HG02610 (cell line): ENCODE data around the gene GNAL.
"Not testable (repeated sequence)": the region's sequence is repeated elsewhere in the genome, so short reads cannot be mapped to it uniquely, and the experiment has no call there.

Experiments used
- ATAC-seq: cut with Tn5 transposase; IDR thresholded peaks from one replicate; pipeline ENCODE4 v1.9.1; 2021; ENCODE audit warnings: mild to moderate bottlenecking, moderate library complexity; ENCODE audit not compliant: unreplicated experiment

The GNAL gene

DNA sequence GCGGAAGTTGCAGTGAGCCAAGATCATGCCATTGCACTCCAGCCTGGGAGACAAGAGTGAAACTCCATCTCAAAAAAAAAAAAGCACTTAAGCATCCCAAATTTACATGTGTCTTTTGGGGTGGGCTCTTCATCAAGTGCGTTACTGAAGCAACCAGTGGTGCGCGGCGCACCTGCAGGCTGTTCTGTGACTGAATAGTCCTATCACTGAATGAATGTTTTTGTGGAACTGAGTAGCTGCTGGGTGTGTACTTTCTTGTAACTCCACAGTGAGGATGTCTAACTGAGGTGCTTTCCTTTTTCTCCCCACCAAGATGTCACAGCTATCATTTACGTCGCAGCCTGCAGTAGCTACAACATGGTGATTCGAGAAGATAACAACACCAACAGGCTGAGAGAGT lies 179.2 kb downstream of the GNAL start:
- ATAC-seq = no peak

DNA sequence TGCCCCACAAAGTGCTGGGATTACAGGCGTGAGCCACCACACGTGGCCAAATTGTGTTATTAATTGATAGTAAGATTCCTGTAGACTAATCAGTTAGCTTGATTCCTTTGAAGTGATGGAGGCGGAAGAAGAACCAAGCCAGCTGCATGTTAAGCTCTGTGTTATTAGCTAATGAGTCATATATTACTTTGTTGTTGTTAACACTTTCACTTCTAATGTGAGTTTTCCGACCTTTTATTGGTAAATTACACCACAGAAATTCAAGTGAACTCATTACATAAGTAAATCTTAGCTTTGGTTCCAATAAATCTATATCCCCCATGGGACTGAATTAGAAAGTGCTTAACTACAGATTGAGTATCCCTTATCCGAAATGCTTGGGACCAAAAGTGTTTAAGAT lies 182.4 kb downstream of the GNAL start:
- no peak for ATAC-seq

DNA sequence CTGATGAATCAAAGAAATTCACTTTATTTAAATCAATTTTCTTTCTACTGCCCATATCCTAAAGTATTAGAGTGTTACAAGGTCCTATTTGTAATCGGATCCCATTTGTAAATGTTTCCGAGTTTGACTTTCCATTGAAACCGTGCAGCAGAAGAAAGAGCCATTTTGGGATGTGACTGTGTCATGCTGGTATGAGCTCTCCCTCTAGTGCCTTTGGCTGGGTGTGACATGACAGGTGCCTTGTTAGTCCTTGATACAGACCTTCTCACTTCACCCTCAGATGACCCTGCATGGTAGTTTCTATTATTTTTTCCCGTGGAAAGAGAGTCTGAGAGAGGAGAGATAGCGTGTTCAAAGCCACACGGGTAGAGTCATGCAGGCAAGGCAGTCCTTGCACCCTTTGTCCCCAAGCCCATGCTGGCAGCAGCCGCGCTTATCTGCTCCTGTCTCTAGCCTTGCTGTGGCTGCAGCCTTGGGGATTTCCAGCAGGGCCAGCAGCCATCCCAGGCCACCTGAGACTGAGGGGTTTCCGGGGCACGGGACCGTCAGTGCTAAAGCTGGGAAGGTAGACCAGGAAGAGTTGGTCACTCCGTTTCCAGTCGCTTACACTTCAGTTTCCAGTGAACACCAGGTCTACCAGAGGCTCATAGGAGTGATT lies 183.5 kb downstream of the GNAL start:
- no peak for ATAC-seq

DNA sequence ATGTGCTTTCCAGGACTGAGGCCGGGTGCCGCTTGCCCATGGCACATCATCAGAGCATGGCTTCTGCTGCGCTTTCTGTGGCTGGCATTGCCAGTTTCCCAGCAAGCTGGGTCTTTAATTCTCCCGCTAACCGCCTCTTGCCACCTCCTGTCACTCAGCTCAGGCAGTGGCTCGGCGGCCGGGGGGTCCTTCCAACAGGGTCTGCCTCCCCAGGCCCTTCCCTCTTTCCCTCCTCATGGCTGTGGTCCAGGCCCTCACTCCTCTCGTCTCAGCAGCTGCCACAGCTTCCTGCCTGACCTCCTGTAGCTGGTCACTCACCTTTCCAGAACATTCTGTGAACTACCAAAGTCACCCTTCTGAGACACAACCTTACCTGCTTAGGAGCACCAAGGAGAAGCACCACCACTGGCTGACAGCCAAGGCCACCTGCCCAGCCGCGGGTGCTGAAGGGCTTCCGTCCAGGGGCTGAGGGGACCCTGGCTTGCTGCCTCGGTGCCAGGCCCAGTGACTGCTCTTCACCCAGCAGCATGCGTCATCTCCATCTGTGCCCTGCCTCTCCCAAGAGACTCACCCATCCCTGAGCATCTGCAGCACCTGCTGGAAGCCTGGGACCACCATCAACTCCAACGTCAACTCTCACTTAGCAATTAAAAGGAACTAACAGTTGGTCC lies 184.7 kb downstream of the GNAL start:
- no peak for ATAC-seq

DNA sequence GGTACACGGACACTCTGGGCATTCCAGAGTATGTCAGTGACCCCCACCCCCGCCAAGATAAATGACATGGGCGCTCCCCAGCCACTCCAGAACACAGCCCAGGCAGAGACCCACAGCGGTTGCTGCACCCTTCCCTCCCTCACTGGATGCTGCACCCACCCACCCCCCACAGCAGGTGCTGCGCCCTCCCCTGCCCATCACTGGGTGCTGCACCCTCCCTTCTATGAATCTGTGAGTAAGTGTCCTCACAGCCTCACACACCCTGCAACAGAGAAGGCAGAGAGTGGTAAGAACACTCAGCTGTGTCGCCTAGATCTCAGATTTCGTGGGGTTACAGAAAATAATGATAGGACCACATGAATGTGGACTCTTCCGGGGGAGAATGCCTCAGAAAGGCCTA lies 185.6 kb downstream of the GNAL start:
- ATAC-seq = no peak

DNA sequence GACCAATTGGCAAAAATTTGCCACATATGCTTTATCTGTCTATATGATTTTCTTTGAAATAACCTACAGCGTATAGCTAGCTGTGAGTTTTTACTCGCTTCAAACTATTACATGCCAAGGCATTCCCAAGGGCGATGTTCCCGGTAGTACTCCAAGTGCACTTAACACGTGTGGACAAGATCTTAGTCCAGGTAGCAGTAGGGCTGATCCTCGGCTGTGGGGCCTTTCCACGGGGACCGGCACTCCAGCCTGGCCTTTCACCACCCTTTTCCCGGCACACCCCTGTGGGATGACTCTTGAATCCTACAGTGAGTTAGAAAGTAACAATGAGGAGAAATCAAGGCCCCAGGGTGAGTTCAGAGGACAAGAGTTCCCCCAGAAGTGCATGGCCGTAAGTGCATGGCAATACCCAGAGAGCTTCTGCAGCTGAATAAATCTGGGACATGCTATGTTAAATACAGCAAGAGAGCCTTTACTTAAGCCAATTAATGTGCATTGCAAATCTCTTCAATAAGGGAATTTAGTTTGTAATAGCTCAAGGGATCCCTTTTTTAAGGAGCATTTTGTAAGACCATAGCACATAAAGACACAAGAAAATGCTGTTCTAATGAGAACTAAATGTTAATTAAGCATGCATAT lies 188.6 kb downstream of the GNAL start:
- no peak for ATAC-seq

DNA sequence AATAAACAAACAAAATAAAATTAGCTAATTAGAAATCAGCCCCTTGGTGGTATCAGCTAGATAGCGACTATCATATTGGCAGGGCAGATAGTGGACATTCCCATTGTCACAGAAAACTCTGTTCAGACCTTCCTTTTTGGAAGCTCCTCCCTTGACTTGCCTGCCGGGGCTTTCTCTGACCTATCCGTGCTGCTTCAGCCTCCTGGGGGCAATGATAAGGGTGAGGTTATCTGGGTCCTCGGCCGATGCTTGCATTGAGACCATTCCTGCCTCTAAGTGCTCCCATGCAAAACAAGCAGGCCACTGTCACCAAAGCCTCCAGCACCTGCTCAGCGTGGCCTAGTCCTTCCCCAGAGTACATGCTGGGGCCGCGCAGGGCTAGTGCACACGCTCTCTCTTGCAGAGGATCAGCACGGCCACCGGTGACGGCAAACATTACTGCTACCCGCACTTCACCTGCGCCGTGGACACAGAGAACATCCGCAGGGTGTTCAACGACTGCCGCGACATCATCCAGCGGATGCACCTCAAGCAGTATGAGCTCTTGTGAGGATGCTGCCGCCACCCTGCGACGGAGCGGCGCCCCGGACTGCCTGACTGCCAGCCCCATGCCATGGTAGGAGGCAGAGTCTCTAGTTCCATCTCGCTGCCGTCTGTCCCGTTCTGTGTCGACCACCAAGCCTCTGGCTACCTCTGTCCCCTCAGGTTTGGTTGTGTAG lies 191.7 kb downstream of the GNAL start:
- ATAC-seq = no peak

DNA sequence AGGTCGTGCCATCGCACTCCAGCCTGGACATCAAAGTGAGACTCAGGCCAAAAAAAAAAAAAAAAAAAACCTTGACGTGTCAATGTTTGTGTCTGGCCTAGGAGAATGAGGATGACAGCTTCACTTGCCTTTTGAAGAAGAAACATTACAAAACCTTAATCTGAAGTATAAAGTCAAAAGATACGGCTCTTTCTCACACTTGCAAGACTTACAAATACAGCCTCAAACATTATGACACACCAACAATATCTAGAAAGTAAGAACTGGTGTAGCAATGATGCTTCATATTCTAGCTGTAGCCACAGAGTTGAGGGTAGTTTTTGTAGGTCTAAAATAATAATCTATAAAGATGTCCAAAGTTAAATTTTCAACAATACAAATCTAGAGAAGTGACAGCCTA lies 193.6 kb downstream of the GNAL start:
- ATAC-seq = no peak

DNA sequence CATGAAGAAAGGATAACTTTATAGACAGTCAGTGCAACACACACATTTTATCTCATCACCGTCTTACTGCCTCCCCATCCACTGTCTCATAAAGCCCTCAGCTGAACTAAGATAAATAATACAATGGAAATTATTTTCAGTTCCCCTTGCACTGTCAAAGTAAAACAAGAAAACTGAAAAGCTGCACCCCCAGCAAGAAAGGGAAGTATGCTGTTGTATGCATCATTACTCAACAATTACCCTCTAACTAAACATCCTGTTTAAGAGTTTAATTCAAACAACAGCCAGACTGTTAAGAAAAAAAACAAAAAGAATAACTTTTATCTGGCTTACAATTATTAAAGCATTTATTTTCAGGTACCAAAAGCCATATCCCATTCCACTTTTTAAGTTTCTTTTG lies 194.1 kb downstream of the GNAL start:
- no peak for ATAC-seq

DNA sequence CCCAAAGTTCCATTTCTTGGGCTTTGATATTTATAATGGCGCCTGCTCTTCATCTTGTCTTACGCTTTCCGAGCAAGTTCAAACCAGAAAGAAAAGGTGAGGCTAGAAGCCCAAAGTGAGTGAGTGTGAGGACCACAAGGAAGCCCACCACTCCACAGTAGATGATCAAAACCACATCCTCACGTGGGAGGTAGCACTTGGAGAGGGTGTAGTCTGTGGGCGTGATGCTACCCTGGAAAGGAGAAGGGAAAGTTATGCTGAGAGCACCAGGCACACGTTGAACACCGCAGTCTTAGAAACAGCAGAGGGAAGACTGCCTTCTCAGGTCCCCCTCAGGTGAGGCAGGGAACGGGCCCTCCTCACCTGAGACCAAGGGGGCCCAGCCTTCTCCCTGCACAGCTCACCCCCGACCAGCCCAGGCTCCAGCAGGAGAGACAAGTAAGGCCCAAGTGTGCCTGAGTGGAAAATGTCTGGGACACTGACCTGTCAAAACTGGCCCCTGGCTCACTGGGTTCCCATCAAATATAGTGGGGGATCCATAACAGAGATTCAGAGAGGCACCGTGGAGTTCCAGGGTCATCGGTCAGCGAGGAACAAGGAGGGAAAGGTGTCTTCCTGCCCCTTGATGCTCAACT lies 195.4 kb downstream of the GNAL start:
- no peak for ATAC-seq

DNA sequence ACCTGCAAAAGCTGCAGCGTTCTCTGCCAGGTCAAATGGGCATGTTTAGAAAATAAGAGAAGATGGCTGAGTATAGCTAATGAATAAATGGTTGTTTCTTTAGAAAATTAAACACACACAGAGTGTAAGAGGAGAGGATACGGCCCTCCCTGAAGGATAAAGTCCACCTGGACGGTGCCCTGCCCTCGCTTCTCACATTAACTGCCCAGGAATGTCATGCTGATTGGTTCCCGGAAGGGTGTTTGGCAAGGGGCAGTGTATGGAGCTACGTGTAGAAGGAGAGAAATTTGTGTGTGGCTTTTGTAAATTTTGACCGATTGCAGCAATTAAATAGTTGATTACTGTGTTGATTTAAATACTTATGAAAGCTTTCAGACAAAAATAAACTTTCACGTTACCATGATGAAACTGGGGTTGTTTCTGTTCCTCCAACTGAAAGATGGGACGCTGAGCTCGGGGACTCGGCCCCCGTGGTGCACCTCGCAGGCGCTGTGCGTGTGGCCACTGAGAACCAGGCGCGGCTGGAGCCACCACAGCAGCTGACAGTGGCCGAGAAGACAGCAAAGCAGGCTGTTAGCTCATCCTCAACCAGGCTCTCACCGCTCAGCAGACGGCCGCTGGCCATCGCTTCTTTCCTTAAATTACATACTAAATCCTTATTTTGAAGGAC lies 196.3 kb downstream of the GNAL start:
- ATAC-seq = no peak

DNA sequence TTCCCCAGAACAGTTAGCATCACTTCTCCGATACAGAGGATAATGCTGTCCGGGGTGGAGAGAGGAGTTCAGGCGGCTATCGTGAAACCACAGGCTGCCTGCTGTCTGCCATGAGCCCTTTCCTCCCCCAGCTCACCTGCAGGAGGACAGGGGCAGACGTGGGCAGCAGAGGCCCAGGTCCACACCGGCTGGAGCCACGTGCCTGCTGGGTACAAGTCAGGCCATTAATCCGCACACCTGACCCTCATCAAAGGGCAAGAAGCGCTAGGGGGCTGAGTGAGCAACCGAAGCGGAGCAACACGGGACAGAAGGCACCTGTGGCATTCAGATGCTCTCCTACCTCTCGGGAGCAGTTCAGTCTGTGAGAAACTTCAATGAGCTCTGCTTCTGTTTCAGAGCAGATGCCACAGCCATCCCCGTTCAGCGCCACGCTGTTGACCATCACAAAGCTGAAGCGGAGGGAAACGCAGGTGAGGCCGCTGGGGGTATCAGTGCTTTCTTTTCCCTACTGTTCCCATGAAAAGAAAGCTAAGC lies 197.6 kb downstream of the GNAL start:
- ATAC-seq = no peak

DNA sequence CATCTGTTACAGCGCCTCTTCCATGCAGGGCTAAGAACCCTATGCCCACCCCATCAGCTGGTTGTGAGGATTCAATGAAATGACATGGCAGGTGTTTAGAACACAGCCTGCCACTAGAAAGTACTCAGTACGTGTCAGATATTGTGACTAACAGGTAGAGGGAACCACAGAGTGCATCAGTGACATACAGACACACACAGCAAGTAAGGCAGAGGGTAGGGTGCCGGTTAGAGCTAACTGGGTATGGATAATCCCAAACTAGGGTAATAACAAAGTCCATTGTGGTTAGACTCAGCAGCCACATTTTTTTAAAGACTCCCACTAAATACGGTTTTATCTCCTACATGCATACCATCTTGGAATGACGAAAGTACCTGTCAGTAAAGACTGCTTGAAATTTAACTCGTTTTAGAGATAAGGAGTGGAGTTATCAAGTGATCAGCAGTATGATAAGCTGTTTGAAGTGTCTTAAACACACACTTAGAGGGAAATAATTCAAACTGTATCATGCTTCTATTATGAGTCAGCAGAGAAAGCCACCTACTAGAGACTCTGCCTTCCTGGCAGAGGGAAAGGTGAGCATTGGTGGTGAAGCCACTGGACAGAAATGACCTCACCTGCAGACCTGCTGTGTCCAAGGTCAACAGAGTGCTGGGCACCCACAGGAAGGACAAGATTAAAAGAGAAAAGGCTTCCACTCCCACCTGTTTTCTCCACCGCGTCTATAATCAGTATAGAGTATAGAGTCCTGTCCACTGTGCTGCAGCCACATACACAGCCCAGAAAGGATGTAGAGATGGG lies 198.5 kb downstream of the GNAL start:
- ATAC-seq = no peak

DNA sequence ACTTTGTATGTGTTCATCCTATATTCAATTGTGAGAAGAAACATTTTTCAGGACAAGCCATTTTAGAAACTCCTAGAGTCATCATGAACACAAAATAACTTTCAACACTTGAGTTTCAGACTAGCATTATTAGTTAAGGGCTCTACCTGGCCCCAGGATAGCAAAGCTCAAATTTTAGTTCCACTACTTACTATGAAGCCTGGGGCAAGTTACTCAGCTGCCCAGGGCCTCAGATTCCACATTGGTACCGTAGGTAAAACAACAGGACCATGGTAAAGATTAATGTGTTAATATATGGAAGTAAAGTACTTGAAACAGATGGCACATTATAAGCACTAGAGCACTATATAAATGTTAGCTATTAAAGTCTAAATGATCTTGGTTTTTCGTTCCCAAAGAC lies 199.7 kb downstream of the GNAL start:
- ATAC-seq = no peak

DNA sequence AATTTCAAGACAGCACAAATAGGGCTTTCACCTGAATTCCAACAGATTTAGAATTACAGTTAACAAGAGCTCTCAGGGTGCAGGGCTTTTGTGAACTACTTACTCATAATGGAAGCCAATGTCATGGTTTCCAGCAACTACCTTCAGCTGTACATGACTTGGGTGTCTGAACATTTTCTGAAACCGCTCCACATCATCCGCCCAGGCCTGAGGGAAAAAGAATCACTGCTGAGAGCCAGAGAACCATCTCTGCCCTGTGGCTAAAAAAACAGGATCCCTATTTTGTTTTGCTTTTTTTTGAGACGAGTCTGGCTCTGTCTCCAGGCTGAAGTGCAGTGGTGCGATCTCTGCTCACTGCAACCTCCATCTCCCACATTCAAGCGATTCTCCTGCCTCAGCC lies 200.2 kb downstream of the GNAL start:
- ATAC-seq = no peak

DNA sequence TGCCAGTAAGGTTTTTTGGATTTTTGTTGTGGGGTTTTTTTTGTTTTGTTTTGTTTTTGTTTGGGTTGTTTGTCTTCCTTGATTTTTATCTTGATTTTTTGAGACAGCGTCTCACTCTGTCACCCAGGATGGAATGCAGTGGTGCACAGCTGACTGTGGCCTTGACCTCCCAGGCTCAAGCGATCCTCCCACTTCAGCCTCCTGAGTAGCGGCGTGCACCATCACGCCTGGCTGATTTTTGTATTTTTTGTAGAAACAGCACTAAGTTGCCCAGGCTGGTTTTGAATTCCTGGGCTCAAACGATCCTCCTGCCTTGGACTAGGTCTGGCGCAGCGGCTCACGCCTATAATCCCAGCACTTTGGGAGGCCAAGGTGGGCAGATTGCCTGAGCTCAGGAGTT lies 202.7 kb downstream of the GNAL start:
- ATAC-seq = no peak

DNA sequence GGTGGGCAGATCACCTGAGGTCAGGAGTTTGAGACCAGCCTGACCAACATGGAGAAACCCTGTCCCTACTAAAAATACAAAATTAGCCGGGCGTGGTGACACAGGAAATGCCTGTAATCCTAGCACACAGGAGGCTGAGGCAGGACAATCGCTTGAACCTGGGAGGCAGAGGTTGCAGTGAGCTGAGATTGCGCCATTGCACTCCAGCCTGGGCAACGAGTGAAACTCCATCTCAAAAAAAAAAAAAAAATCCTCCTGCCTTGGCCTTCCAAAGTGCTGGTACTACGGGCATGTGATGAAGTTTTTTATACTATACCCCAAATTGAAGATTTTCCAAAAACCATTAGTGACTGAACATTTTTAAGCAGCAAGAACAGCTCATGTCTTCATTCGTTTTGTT lies 203.4 kb downstream of the GNAL start:
- not testable (repeated sequence) for ATAC-seq

DNA sequence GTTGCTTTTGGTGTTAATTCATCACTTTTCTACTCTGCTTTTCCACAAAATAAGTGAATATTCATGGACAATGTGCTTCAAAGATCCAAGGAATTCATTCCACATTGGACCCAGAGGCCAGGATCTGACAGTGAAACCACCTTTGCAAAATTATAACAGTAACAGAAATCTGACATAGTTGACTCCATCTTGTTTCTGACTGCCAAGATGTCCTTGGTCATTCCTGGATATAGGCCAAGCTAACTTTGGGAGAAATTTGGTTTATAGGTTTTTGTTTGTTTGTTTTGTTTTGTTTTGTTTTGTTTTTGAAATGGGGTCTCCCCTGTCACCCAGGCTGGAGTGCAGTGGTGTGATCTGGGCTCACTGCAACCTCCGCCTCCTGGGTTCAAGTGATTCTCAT lies 208.7 kb downstream of the GNAL start:
- no peak for ATAC-seq

DNA sequence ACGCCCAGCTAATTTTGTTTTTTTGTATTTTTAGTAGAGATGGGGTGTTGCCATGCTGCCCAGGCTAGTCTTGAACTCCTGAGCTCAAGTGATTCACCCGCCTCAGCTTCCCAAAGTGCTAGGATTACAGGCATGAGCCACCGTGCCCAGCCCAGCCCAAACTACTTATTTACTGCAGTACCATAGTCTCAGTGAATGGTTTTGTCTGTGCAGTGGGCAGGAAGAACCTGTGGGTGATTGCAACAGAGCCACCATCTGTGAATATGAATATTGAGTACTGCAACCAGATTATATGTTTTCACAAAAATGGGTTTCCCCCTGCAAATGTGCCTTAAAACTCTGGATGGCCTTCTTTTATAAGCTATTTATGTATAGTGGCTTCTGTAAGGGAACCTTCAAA lies 210.0 kb downstream of the GNAL start:
- ATAC-seq = no peak
